Measurements from ENCODE around the gene NHS. TPM values are rescaled to one million over a fixed set of nuclear protein-coding genes. Genes with fewer than 3 reads are reported as not detected.

NHS gene
- total and polyA plus RNA-seq, 2 of the 4 experiments (the other 2 are of a cell fraction): 0.36 to 0.90 TPM

DNA sequence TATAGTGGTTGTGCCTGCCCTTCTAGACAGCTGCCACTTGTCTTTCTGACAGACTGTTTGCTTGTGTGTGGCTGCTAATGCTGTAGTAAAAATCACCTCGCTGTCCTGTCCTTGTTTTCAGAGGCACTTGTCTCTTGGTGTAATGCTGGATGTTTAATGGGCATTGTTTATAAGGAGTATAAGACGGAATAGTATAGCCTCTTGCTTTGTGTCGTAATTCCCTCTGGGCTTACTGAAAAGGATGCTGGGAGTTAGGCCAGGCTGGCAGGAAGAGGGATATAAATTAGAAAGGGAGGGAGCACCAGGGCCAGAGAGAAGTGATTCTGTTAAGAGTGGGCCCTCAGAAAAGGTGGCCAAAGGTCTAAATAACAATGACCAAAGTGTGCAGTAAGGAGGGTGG is 29.0 kb downstream of the NHS start:
- no peak overlapping the region for H3K4me3 ChIP-seq (ENCODE audit: insufficient read depth, low read depth, low read length)
- TF ChIP-seq, protein P1, sequence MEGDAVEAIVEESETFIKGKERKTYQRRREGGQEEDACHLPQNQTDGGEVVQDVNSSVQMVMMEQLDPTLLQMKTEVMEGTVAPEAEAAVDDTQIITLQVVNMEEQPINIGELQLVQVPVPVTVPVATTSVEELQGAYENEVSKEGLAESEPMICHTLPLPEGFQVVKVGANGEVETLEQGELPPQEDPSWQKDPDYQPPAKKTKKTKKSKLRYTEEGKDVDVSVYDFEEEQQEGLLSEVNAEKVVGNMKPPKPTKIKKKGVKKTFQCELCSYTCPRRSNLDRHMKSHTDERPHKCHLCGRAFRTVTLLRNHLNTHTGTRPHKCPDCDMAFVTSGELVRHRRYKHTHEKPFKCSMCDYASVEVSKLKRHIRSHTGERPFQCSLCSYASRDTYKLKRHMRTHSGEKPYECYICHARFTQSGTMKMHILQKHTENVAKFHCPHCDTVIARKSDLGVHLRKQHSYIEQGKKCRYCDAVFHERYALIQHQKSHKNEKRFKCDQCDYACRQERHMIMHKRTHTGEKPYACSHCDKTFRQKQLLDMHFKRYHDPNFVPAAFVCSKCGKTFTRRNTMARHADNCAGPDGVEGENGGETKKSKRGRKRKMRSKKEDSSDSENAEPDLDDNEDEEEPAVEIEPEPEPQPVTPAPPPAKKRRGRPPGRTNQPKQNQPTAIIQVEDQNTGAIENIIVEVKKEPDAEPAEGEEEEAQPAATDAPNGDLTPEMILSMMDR (conservative IDR thresholded peaks at IDR 0.05; ENCODE audit: low read depth, low read length): no peak
- TF ChIP-seq MXI1 (IDR thresholded peaks at IDR 0.05; ENCODE audit: borderline replicate concordance, low read depth, low read length) (no peak), CHD1 (IDR thresholded peaks at IDR 0.05; ENCODE audit: low read depth, low read length) (no peak)
- TF ChIP-seq, protein P2, sequence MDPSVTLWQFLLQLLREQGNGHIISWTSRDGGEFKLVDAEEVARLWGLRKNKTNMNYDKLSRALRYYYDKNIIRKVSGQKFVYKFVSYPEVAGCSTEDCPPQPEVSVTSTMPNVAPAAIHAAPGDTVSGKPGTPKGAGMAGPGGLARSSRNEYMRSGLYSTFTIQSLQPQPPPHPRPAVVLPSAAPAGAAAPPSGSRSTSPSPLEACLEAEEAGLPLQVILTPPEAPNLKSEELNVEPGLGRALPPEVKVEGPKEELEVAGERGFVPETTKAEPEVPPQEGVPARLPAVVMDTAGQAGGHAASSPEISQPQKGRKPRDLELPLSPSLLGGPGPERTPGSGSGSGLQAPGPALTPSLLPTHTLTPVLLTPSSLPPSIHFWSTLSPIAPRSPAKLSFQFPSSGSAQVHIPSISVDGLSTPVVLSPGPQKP (IDR thresholded peaks at IDR 0.05; ENCODE audit: borderline replicate concordance, low read depth, low read length): no peak
- no peak overlapping the region for H3K9ac ChIP-seq (ENCODE audit: low read depth, low read length)
- H2AFZ ChIP-seq (replicated peaks; ENCODE audit: low read length, poor library complexity): no peak overlapping the region
- no peak for ATAC-seq (ENCODE audit: low read depth)
- intact Hi-C loops (cut with micrococcal nuclease) (no loop called here), dilution Hi-C loops (cut with HindIII; ENCODE audit: low sequenced_read_pairs, unreplicated experiment) (no loop called here), in situ Hi-C loops (cut with MboI; ENCODE audit: low sequenced_read_pairs) (no loop called here)
- H4K20me1 ChIP-seq (ENCODE audit: insufficient read depth, low read length): no peaks in the 10 kb centered on the region
- H2BK15ac ChIP-seq (ENCODE audit: low read depth, low read length): no peak overlapping the region
- H3K36me3 ChIP-seq (ENCODE audit: control insufficient read depth, insufficient read depth, low read length): no peaks in the 10 kb centered on the region
- ChIA-PET POLR2A (ENCODE audit: unreplicated experiment) (no interaction called here), CTCF (no interaction called here)
- H2BK20ac ChIP-seq (ENCODE audit: low read depth, low read length): no peak overlapping the region
- H2AK5ac ChIP-seq (ENCODE audit: low read depth, low read length): no peak overlapping the region
- H4K5ac ChIP-seq (ENCODE audit: low read depth, low read length): no peak overlapping the region
- 0 out of 2 replicates have a peak, but pooled peaks cover 3% of the 10 kb centered on the region for H3K9me1 ChIP-seq (ENCODE audit: insufficient read depth, low read length)
- no peak overlapping the region for H2BK120ac ChIP-seq (ENCODE audit: low read depth, low read length)
- 33% methylated on average over 1 of the region's 3 CpGs; no CpG with 5 or more reads in 1 of the 2 experiments for WGBS, 2 experiments (ENCODE audit: extremely low coverage in 2 of 2, insufficient read length in 1 of 2)
- H3K9me3 ChIP-seq (ENCODE audit: control insufficient read depth, insufficient read depth, low read length): no peaks in the 10 kb centered on the region
- peaks cover 0 to 4% of the 10 kb centered on the region in 2 experiments; a peak in 1 of 4 replicates for H3K79me1 ChIP-seq (ENCODE audit: low read depth in 1 of 2, low read length in 2 of 2)
- H3K4me2 ChIP-seq (ENCODE audit: low read depth, low read length): no peak overlapping the region
- H3K18ac ChIP-seq (ENCODE audit: low read depth, low read length): no peak overlapping the region
- H2AK9ac ChIP-seq (replicated peaks; ENCODE audit: low read depth, low read length, poor library complexity): no peak overlapping the region
- no peak overlapping the region for H4K8ac ChIP-seq (ENCODE audit: low read depth in 2 of 2, low read length in 2 of 2)
- H3K14ac ChIP-seq (replicated peaks; ENCODE audit: low read depth, low read length): no peak overlapping the region
- no peak overlapping the region for H3K27ac ChIP-seq (ENCODE audit: insufficient read depth, low read length)
- no peak overlapping the region for H3K23ac ChIP-seq (ENCODE audit: low read depth, low read length)
- no peak overlapping the region for H4K91ac ChIP-seq (ENCODE audit: insufficient read depth, low read depth, low read length)
- H3K56ac ChIP-seq (ENCODE audit: extremely low read depth, insufficient read depth, low read length): no peak overlapping the region
- peaks cover 4% of the 10 kb centered on the region for H3K4me1 ChIP-seq (ENCODE audit: control insufficient read depth, insufficient read depth, low read length)
- no TSS peak for BruUV-seq (replicated peaks)
- H2BK5ac ChIP-seq (ENCODE audit: low read depth, low read length, poor library complexity, severe bottlenecking): no peak overlapping the region
- H3K27me3 ChIP-seq (ENCODE audit: control insufficient read depth, insufficient read depth, low read length): no peaks in the 10 kb centered on the region; the same call in 1 of the 2 replicates
- DNase-seq: no peak
- no peak overlapping the region for H3K4ac ChIP-seq (ENCODE audit: low read depth, low read length)
